K562 (cell line): ENCODE data around the gene TUBA4B. TPM values are rescaled to one million over a fixed set of nuclear protein-coding genes. Genes with fewer than 3 reads are reported as not detected.

ENCODE experiments used
- ATAC-seq: fragments of 200-7000 bp; cut with Tn5 transposase; 3 replicates; pipeline ENCODE4 v1.9.1; 2020; ENCODE audit warnings: moderate library complexity
- BruUV-seq: library from RNA; stranded (reverse); fragments of 400-500 nt; replicated peaks from 2 replicates; lab custom pipeline; 2021; lab: Mats Ljungman, UMichigan
- CTCF ChIA-PET: fragments of 300-600 bp; formaldehyde crosslinking; extraction: SDS; loops from one replicate; lab custom pipeline; 2021; ENCODE audit warnings: low intra/inter-chr PET ratio; lab: Yijun Ruan, JAX
- POLR2A ChIA-PET: fragments of 300-600, 350-650 bp; sonication (Branson Sonifier 250); formaldehyde crosslinking; extraction: SDS; loops from one replicate; lab custom pipeline; 2021; ENCODE audit warnings: antibody characterized with exemption, inconsistent platforms; lab: Yijun Ruan, JAX
- DNase-seq, 4 experiments: peaks; one replicate each; pipeline versions ENCODE4 v3.0.0 to v3.0.0-alpha.2; 2011 to 2018; ENCODE audit warnings: low spot score in 3 of 4, mixed read lengths in 3 of 4; ENCODE audit errors: extremely low read depth in 1 of 4
- FAIRE-seq: peaks from 2 replicates; lab custom pipeline; 2011; peaks lifted over from hg19 to GRCh38; lab: Jason Lieb, UNC
- H2AFZ ChIP-seq: 2 replicates; pipeline ENCODE4 v1.6.0; 2011; ENCODE audit warnings: low read depth, low read length, control low read depth, inconsistent platforms
- H3K27ac ChIP-seq: fragments of 200-600 bp; 3 replicates; pipeline ENCODE4 v1.8.0; 2011; ENCODE audit warnings: low read depth, mild to moderate bottlenecking, control low read depth, inconsistent platforms, low read length, moderate library complexity, mixed read lengths; ENCODE audit errors: extremely low read depth
- H3K27me3 ChIP-seq, 2 experiments: fragments of 300-600 bp in 1 of 2; 2 replicates in 1 of 2; 3 replicates in 1 of 2; pipeline versions ENCODE4 v1.6.0 to v1.8.0; 2011; ENCODE audit warnings: inconsistent platforms in 2 of 2, low read length in 2 of 2, mild to moderate bottlenecking in 1 of 2, mixed read lengths in 1 of 2, moderate library complexity in 1 of 2; ENCODE audit not compliant: control insufficient read depth in 2 of 2, insufficient read depth in 2 of 2
- H3K36me3 ChIP-seq: fragments of 300-600 bp; 3 replicates; pipeline ENCODE4 v1.8.0; 2011; ENCODE audit warnings: mild to moderate bottlenecking, low read length, inconsistent platforms; ENCODE audit not compliant: control insufficient read depth, insufficient read depth
- H3K4me1 ChIP-seq, 2 experiments: fragments of 200-600 bp in 1 of 2; replicated peaks in 1 of 2; 2 replicates in 1 of 2; 3 replicates in 1 of 2; pipeline versions ENCODE4 v1.5.1 to v1.8.0; 2011; ENCODE audit warnings: inconsistent platforms in 2 of 2, low read length in 2 of 2, mild to moderate bottlenecking in 1 of 2, mixed read lengths in 1 of 2, moderate library complexity in 1 of 2; ENCODE audit not compliant: control insufficient read depth in 2 of 2, insufficient read depth in 2 of 2
- H3K4me2 ChIP-seq: 2 replicates; pipeline ENCODE4 v1.6.1; 2011; ENCODE audit warnings: low read length, control low read depth, inconsistent platforms, mixed read lengths; ENCODE audit not compliant: insufficient read depth
- H3K4me3 ChIP-seq: fragments of 200-600 bp; sonication (generic), shearing (Covaris generic); 2 replicates; pipeline ENCODE4 v1.5.1; 2016; ENCODE audit warnings: control low read depth, inconsistent platforms
- H3K79me2 ChIP-seq: fragments of 200-600 bp; 3 replicates; pipeline ENCODE4 v1.8.0; 2011; ENCODE audit warnings: low read length, inconsistent platforms; ENCODE audit not compliant: control insufficient read depth, insufficient read depth
- H3K9ac ChIP-seq, 2 experiments: 2 replicates each; pipeline versions ENCODE4 v1.6.0 to v1.6.1; 2011; ENCODE audit warnings: low read depth in 2 of 2, low read length in 2 of 2, control low read depth in 1 of 2, inconsistent platforms in 1 of 2, mild to moderate bottlenecking in 1 of 2, mixed read lengths in 1 of 2; ENCODE audit not compliant: insufficient read depth in 1 of 2
- H3K9me1 ChIP-seq: one replicate; pipeline ENCODE4 v1.6.0; 2011; ENCODE audit warnings: inconsistent platforms, mild to moderate bottlenecking, low read length, moderate library complexity; ENCODE audit not compliant: control insufficient read depth, insufficient read depth
- H3K9me3 ChIP-seq: replicated peaks from 2 replicates; pipeline ENCODE4 v1.5.1; 2011; ENCODE audit warnings: low read depth, low read length, inconsistent platforms; ENCODE audit not compliant: control insufficient read depth, insufficient read depth
- H4K20me1 ChIP-seq: replicated peaks from 2 replicates; pipeline ENCODE4 v1.6.1; 2011; ENCODE audit warnings: low read length, inconsistent platforms, mixed read lengths; ENCODE audit not compliant: control insufficient read depth, insufficient read depth
- HSF4 ChIP-seq: fragments of 250-450 bp; sonication (Bioruptor Pico); IDR thresholded peaks from 2 replicates; pipeline ENCODE4 v2.1.2; 2022; ENCODE audit warnings: mild to moderate bottlenecking, moderate library complexity, borderline replicate concordance
- ZNF121 ChIP-seq: sonication (generic); formaldehyde crosslinking; conservative IDR thresholded peaks from 2 replicates; pipeline ENCODE4 v1.8.0; 2022; ENCODE audit warnings: missing genetic modification reagents
- ZNF316 ChIP-seq: fragments of 450-650 bp; IDR thresholded peaks from 2 replicates; pipeline ENCODE4 v1.6.1; 2016
- ZNF354B ChIP-seq: fragments of 250-450 bp; sonication (Bioruptor Pico); IDR thresholded peaks from 2 replicates; pipeline ENCODE4 v1.4.0; 2020
- WGBS: fragments of 100-300 bp; shearing (Covaris generic); methylation state at CpG from one replicate; pipeline ENCODE4 v1.1.6; 2016; ENCODE audit warnings: low coverage, mixed read lengths; ENCODE audit not compliant: insufficient coverage; ENCODE audit errors: missing lambda C conversion rate; 5-methylcytosine and 5-hydroxymethylcytosine counted together
- in situ Hi-C: fragments of 300-500 bp; cut with MboI; formaldehyde crosslinking; loops from 4 replicates; pipeline ENCODE4 v1.15.0; 2018; ENCODE audit warnings: inconsistent platforms, mixed read lengths
- intact Hi-C: fragments of 100-400 bp; cut with micrococcal nuclease; formaldehyde crosslinking; loops from 2 replicates; pipeline ENCODE4 v1.14.2; 2022
- polyA plus RNA-seq, 8 experiments: library from polyadenylated mRNA; depleted of rRNA in 4 of 8; stranded (reverse) in 5 of 8; unstranded in 3 of 8; fragments of >200 nt; fragmentation: Nextera tagmentation in 2 of 8; fragmentation: Illumina TruSeq in 1 of 8; extraction: Ambion mirVana in 2 of 8; extraction: Trizol in 1 of 8; gene quantifications; 2 replicates each; pipeline versions ENCODE4 v1.2.1 to v1.2.3, GENCODE V29; 2011 to 2014; ENCODE audit warnings: inconsistent platforms in 1 of 8, missing spikeins in 1 of 8
- total RNA-seq, 7 experiments: library from RNA; depleted of rRNA in 6 of 7; stranded (reverse); fragments of >200 nt in 6 of 7; fragmentation: Illumina TruSeq in 2 of 7; extraction: Trizol in 2 of 7; gene quantifications; 2 replicates each; pipeline versions ENCODE4 v1.2.1 to v1.2.3, GENCODE V29; 2011 to 2021; ENCODE audit warnings: low replicate concordance in 1 of 7

Gene TUBA4B
- total and polyA plus RNA-seq, 9 of the 15 experiments (the other 6 are each of a cell fraction or from before 2014, with no cell fraction given): 0.04 TPM; not detected in 8

DNA sequence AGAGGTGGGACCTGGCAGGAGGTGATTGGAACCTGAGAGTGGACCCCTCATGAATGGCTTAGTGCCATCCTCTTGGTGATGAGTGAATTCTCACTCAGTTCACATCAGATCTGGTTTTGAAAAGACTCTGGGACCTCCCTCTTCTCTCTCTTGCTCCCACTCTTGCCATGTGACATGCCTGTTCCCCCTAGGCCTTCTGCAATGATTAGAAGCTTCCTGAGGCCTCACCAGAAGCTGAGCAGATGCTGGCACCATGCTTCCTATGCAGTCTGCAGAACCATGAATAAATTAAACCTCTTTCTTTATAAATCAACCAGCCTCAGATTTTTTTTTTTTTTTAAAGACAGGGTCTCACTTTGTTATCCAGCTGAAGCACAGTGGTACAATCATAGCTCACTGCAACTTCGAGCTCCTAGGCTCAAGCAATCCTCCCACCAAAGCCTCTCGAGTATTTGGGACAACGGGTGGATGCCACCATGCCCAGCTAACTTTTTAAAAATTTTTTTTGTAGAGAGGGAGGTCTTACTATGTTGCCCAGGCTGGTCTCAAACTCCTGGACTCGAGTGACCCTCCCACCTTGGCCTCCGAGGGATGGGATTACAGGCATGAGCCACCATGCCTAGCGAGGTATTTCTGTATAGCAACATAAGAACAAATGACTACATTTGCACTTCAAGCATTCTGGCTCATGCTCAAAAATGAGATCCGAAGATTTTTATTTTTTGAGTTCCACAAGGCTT, 48.4 kb upstream of the TUBA4B start:
- Histone ChIP-seq H3K4me3 (no peak overlapping the region), H3K9me1 (no peaks in the 10 kb centered on the region), H3K27me3 (no peaks in the 10 kb centered on the region), H3K4me2 (no peak overlapping the region), H3K9me3 (0 out of 2 replicates have a peak, but pooled peaks cover 2% of the 10 kb centered on the region), H3K36me3 (peaks cover 24% of the 10 kb centered on the region; the same call in 2 of the 3 replicates), H3K4me1 (peaks cover 16 to 17% of the 10 kb centered on the region in 2 experiments; a peak in 4 of 5 replicates), H2AFZ (no peak overlapping the region), H3K9ac (no peak overlapping the region), H4K20me1 (peaks cover 11% of the 10 kb centered on the region; the same call in 1 of the 2 replicates), H3K27ac (no peak overlapping the region), H3K79me2 (no peaks in the 10 kb centered on the region)
- ChIA-PET CTCF (no interaction called here), POLR2A (interaction anchor here (1.0 kb wide), 1 partner anchor 28 kb away, joined by 3 read pairs; the partner anchor contains the start of gene CNPPD1)
- ATAC-seq (no peak), FAIRE-seq (no peak), DNase-seq (no peak)
- BruUV-seq: no TSS peak
- in situ Hi-C loops (loop anchor here (5.0 kb wide), 1 partner anchor 32 kb away; the partner anchor contains the start of gene SLC23A3), intact Hi-C loops (no loop called here)
- WGBS: 83% methylated on average over 6 of the region's 7 CpGs
- TF ChIP-seq HSF4 (CRISPR knock-in tag): no peak
- TF ChIP-seq ZNF316: peak; percentile 69

DNA sequence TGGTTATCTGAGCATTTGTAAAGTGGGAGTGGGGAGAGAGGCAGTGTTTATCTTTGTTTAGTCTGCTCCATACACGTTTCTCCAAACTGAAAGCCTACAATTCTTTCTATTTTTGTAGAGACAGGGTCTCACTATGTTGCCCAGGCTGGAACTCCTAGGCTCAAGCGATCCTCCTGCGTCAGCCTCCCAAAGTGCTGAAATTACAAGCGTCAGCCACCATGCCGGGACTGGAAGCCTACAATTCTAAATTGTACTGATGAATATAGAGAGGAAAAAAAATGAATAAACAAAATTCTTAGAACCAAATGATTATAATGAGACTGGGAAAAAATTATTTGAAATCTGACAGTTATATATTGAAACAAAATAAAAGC, 47.9 kb upstream of the TUBA4B start:
- H3K27ac ChIP-seq: no peak overlapping the region
- TF ChIP-seq ZNF121 (peak; percentile 68), ZNF354B (CRISPR knock-in tag) (no peak)
- H3K79me2 ChIP-seq: no peaks in the 10 kb centered on the region
- in situ Hi-C loops (loop anchor here (5.0 kb wide), 1 partner anchor 33 kb away; the partner anchor contains the start of gene SLC23A3), intact Hi-C loops (no loop called here)
- H3K36me3 ChIP-seq: peaks cover 30% of the 10 kb centered on the region; the same call in 2 of the 3 replicates
- H2AFZ ChIP-seq: no peak overlapping the region
- no peaks in the 10 kb centered on the region for H3K27me3 ChIP-seq
- no peak for DNase-seq
- no peak overlapping the region for H3K4me3 ChIP-seq
- peaks cover 16 to 17% of the 10 kb centered on the region in 2 experiments; a peak in 4 of 5 replicates for H3K4me1 ChIP-seq
- no peak overlapping the region for H3K4me2 ChIP-seq
- ChIA-PET CTCF (no interaction called here), POLR2A (interaction anchor here (1.2 kb wide), 1 partner anchor 10 kb away, joined by 3 read pairs; no protein-coding TSS in a partner anchor)
- 0 out of 2 replicates have a peak, but pooled peaks cover 2% of the 10 kb centered on the region for H3K9me3 ChIP-seq
- WGBS: 80% methylated on average over 5 of the region's 5 CpGs
- no peak for FAIRE-seq
- no TSS peak for BruUV-seq
- peaks cover 11% of the 10 kb centered on the region; the same call in 1 of the 2 replicates for H4K20me1 ChIP-seq
- no peak overlapping the region for H3K9ac ChIP-seq
- ATAC-seq: no peak
- H3K9me1 ChIP-seq: no peaks in the 10 kb centered on the region
